GM12892 (cell line): Measurements from ENCODE around the gene MYO5C.

Experiments used
- POLR2A ChIP-seq: IDR thresholded peaks from 2 replicates; pipeline ENCODE4 v1.6.1; 2011; ENCODE audit warnings: low read depth, low read length, control low read depth
- TAF1 ChIP-seq: IDR thresholded peaks from 2 replicates; pipeline ENCODE4 v1.6.1; 2011; ENCODE audit warnings: low read depth, mild to moderate bottlenecking, control low read depth, low read length, borderline replicate concordance

- TF ChIP-seq POLR2A, result no peak
- TF ChIP-seq TAF1, result no peak
Measured at GRCh38 chr15:52150043-52150825, 145.4 kb downstream of the MYO5C start.
